22Rv1 (cell line): ENCODE results near the gene SLC23A1.

Experiments used
- H3K27ac ChIP-seq: fragments of 450-650 bp; 2 replicates; pipeline ENCODE4 v1.5.1; 2017
- CTCF ChIP-seq: fragments of 450-650 bp; IDR thresholded peaks from 2 replicates; pipeline ENCODE4 v1.5.1; 2017; ENCODE audit warnings: mild to moderate bottlenecking
- ZFX ChIP-seq: fragments of 450-650 bp; IDR thresholded peaks from 2 replicates; pipeline ENCODE4 v1.6.1; 2017; ENCODE audit warnings: antibody characterized with exemption, borderline replicate concordance

Gene SLC23A1

DNA sequence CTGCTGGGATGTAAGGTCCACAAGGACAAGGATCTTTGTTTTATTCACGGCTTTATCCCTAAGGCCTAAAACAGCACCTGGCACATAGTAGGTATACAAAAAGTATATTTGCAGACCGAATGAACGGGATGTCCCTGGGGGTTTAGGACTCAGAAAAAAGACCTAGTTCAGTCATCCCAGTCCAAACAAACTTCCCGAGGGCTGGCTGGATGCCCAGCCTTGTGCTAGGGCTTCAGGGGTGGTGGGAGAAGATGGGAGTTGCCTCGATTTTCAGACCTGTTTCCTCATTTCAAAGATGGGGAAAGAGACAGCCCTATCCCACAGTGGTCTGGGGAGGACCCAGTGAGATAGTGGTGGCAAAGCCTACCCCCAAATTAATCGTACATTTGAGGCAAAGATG is 14.8 kb upstream of the SLC23A1 start:
- H3K27ac ChIP-seq, result peak overlapping the region; percentile 5; the same call in 1 of the 2 replicates
- TF ChIP-seq CTCF, result no peak
- TF ChIP-seq ZFX, result no peak

- TF ChIP-seq ZFX, result no peak
- no peak for TF ChIP-seq CTCF
- no peak overlapping the region for H3K27ac ChIP-seq
Measured at GRCh38 chr5:139396691-139397090, 13.6 kb upstream of the SLC23A1 start.

DNA sequence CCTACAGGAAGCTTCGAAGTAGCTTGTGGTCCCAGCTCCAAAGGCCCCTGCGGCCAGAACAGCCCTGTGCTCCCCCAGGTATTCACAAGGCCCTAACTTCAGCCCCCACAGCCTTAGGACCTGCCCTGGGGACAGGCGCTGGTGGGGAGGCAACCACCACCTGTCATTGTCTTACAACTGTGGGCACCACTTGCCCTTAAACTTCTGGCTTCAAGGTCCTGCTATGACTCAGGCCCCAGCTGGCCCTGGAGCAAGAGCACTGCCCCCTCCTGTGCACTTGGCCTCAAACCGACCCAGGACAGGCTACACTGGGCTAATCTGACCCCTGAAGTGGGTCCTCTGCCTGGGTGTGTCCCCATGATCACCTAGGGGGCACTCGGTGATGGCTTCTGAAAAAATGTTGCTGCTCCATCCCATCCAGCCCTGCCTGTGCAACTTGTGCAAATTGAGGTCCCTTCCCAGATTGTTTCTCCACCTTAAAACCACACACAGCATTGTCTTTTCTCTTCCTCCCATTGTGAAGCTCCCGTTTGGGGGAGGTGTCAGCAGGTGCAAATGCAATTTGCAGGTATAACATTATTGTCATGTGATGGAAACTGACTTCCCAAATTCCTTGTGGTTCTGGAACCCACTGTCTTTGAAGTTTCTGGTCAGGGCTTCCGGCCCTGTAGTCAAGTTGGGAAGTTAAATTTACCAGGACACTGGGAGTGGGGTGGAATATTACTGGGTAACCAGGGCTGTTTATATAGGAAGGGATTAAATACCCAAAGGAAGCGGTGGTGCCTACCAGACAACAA is 12.9 kb upstream of the SLC23A1 start:
- H3K27ac ChIP-seq, result no peak overlapping the region

DNA sequence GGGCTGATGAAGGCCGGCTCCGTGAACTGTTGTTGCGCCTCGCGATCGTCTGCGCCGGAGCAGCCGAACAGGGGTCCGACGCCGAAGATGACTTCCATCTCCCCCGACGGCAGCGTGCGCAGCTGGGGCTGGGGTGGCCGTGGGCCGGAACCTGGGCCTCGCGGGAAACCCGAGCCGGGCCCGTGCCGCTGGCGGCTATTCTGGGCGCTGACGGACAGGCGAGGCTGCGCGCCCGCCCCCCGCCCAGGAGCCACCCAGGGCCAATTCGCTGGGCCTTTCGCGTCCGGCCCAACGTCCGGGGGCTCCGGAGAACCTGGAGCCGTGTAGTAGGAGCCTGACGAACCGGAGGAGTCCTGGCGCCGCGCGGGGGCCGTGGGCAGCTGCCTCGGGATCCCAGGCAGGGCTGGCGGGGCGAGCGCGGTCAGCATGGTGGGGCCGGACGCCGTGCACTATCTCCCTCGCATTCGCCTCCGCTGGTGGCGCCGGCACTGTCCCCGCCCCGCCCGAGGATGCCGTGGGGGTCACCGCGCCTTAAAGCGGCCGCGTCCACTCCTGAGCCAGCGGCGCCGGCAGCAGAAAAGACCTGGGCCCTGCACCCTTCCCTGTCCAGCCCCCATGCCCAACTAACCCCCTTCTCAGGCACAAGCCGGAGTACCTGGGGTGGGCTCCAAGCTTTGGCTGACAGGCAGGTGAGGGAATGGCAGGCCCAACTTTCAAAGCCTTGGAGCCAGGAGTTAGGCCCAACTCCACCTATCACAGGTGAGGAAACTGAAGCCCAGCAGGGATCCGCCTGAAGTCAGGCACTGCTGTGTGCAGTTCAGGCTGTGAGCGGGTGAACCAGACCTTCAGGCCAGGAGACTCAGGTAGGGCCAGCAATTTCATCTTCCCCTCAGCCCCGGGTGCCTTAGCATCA is 11.8 kb upstream of the SLC23A1 start, which contains the start of gene PROB1:
Gene PROB1 (minus strand): TSS at position 451 of the 913 bp plus-strand sequence. CDS start 23 bp downstream, at position 428.
- H3K27ac ChIP-seq, result no peak within 1 kb of the TSS
- TF ChIP-seq CTCF (no peak), ZFX (no peak)

More for the DNA sequence above, 12.9 kb upstream of the SLC23A1 start:
- TF ChIP-seq CTCF (no peak), ZFX (no peak)

GRCh38 chr5:139394123-139394653 is 11.1 kb upstream of the SLC23A1 start:
- TF ChIP-seq ZFX (no peak), CTCF (no peak)
- H3K27ac ChIP-seq, result no peak overlapping the region

DNA sequence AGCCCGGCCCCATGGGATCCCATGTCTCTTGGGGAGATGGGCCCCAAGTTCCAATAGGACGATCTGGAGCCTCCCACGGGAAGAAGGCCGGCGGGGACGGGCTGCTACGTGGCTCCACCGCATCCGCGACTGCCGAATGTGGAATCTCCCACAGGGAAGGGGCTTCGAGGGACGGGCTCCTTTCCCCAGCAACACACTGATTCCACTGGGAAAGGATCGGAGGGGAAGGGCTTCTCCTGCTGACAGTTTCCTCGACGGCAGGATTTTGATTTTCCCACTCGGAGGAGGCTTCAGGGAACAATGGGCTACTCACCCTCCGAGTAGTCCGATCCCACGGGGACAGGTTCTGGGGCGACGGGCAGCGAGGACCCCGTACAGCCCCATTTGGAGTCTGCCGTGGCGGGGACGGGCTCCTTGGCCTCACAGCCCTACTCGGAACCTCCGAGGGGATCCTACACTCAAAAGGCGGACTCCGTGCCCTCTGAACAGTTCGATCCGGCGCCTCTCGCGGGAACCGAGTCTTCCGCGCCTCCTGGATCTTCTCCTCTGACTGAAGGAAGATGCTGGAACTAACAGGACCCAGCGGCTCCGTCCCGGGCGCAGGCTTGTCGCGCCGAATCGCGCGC is 10.5 kb upstream of the SLC23A1 start:
- H3K27ac ChIP-seq, result no peak overlapping the region
- no peak for TF ChIP-seq ZFX
- TF ChIP-seq CTCF, result no peak
